ENCODE results near the gene ZNF132. TPM values are rescaled to one million over a fixed set of nuclear protein-coding genes. Genes with fewer than 3 reads are reported as not detected.

Gene ZNF132
- total RNA-seq, 4 donors from 2014 or later: 4.1 to 8.6 (median 6.2) TPM

DNA sequence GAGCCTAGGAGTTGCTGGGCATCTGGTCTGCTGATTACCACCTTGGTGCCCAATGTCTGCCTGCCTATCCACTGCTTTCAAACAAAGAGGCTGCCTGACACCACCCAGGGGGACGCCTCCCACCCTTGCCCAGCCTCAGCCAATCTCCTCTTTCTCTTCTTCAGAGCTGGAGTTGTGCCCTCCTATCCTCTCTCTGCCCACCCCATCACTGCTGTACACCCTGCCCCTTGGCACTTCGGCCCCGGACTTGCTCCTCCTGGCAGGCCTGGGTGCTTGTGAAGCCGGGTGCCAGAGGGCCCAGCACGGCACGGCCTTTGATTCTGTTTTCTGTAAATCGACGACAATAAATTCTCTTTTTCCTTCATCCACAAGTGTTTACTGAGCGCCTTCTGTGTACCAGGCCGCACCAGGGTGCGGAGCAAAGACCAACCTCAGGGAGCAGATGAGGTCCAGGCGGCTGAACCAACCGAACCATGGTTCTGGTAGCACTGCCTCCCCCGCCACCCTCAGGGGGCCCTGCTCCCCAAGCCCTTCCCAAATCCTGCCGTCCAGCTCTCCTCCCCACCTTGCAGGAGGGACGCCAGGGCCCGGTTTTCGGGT is 39.5 kb downstream of the ZNF132 start:
- Histone ChIP-seq H3K4me3 (peak overlapping the region; percentile 18 to 56), H3K27ac (peak overlapping the region in 3 of 4 donors; percentile 55 to 73 (median 60)), H3K27me3 (peaks cover 33% of the 10 kb centered on the region), H3K36me3 (peaks cover 0 to 1% of the 10 kb centered on the region in 2 donors), H3K9me3 (no peaks in the 10 kb centered on the region), H3K4me1 (peaks cover 0 to 40% (median 11%) of the 10 kb centered on the region in 3 donors)
- WGBS, 2 donors (ENCODE audit: low coverage in 1 of 2): 50 to 57% methylated on average over 4 to 7 of the region's 18 CpGs
- no peak for ATAC-seq
- TF ChIP-seq POLR2AphosphoS5 (IDR thresholded peaks at IDR 0.05) (no peak), POLR2A (IDR thresholded peaks at IDR 0.05) (no peak), EP300 (IDR thresholded peaks at IDR 0.05) (no peak)
- TF ChIP-seq, protein P1, sequence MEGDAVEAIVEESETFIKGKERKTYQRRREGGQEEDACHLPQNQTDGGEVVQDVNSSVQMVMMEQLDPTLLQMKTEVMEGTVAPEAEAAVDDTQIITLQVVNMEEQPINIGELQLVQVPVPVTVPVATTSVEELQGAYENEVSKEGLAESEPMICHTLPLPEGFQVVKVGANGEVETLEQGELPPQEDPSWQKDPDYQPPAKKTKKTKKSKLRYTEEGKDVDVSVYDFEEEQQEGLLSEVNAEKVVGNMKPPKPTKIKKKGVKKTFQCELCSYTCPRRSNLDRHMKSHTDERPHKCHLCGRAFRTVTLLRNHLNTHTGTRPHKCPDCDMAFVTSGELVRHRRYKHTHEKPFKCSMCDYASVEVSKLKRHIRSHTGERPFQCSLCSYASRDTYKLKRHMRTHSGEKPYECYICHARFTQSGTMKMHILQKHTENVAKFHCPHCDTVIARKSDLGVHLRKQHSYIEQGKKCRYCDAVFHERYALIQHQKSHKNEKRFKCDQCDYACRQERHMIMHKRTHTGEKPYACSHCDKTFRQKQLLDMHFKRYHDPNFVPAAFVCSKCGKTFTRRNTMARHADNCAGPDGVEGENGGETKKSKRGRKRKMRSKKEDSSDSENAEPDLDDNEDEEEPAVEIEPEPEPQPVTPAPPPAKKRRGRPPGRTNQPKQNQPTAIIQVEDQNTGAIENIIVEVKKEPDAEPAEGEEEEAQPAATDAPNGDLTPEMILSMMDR (IDR thresholded peaks at IDR 0.05): no peak

DNA sequence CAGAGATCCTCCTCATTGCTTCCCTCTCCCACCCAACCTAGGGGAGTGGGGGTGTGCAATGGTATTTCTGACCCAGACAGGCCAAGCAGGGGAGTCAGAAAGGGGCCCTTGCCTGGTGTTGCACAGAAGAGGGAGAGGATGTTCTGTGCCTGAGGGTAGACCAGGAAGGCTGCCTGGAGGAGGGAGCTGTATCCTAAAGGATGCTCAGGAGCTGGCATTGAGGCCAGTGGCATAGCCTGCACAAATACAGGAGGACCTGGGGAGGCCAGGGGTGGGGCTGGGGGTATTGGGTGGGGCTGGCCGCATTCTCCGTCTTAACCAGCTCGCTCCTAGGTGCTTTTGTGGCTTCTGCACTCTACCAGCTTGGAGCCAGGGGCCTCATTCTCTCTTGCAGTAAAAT is 40.0 kb downstream of the ZNF132 start:
- no peak for ATAC-seq
- Histone ChIP-seq H3K4me1 (peaks cover 0 to 40% (median 11%) of the 10 kb centered on the region in 3 donors), H3K36me3 (peaks cover 0 to 6% of the 10 kb centered on the region in 2 donors), H3K27me3 (peaks cover 38% of the 10 kb centered on the region), H3K27ac (no peak overlapping the region), H3K9me3 (no peaks in the 10 kb centered on the region), H3K4me3 (peak overlapping the region in 1 of 2 donors; percentile 56)
- no peak for TF ChIP-seq POLR2AphosphoS5 (IDR thresholded peaks at IDR 0.05)
- no peak for TF ChIP-seq EP300 (IDR thresholded peaks at IDR 0.05)
- TF ChIP-seq, protein P1 (IDR thresholded peaks at IDR 0.05): no peak
- no peak for TF ChIP-seq POLR2A (IDR thresholded peaks at IDR 0.05)
- no CpG with 5 or more reads among the region's 3 CpGs for WGBS, 2 donors (ENCODE audit: low coverage in 1 of 2)

DNA sequence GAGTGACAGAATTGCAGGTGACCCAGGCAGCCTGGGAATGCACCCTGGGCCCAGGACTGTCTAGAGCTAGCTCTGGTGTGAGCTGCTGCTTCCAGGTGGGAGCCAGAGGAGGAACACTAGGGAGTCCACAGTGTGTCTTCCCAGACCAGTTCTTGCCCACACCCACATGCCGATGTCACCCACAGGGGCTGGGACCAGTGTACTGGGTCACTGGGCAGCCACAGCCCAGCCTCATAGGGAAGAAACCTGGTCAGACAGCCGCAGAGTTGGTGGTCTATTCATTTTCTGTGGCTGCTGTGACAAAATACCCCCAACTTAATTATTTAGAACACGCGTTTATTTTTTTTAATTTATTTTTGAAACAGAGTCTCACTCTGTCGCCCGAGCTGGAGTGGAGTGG is 41.4 kb downstream of the ZNF132 start:
- H3K36me3 ChIP-seq: peaks cover 0 to 20% of the 10 kb centered on the region in 2 donors
- no peak overlapping the region for H3K27ac ChIP-seq
- TF ChIP-seq EP300 (IDR thresholded peaks at IDR 0.05) (no peak), POLR2AphosphoS5 (IDR thresholded peaks at IDR 0.05) (no peak), POLR2A (IDR thresholded peaks at IDR 0.05) (no peak)
- TF ChIP-seq, protein P1 (IDR thresholded peaks at IDR 0.05): no peak
- H3K9me3 ChIP-seq: no peaks in the 10 kb centered on the region
- 89 to 94% methylated on average over 6 of the region's 6 CpGs for WGBS, 2 donors (ENCODE audit: low coverage in 1 of 2)
- no peak for ATAC-seq
- H3K4me1 ChIP-seq: peaks cover 0 to 40% (median 11%) of the 10 kb centered on the region in 3 donors
- H3K27me3 ChIP-seq: peaks cover 38% of the 10 kb centered on the region
- no peak overlapping the region for H3K4me3 ChIP-seq

DNA sequence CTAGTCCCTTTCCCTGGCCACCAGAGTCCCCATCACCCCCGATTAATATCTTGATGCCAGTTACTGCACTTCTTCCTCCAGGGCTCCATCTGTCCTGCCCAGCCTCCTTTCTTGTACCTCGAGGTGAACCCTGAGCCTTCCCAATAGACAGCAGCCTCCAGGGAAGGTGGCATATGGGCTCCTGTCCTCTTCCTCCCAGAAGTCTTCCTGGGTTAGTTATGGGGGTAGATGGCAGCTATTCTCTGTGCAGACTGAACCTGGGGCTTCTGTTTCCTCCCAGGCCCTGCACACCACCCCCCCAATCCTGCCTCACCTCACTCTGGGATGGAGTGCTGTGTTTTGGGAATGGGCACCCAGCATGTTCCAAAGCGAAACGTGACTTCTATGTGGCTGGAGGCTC is 41.9 kb downstream of the ZNF132 start:
- 60 to 79% methylated on average over 1 to 2 of the region's 4 CpGs for WGBS, 2 donors (ENCODE audit: low coverage in 1 of 2)

DNA sequence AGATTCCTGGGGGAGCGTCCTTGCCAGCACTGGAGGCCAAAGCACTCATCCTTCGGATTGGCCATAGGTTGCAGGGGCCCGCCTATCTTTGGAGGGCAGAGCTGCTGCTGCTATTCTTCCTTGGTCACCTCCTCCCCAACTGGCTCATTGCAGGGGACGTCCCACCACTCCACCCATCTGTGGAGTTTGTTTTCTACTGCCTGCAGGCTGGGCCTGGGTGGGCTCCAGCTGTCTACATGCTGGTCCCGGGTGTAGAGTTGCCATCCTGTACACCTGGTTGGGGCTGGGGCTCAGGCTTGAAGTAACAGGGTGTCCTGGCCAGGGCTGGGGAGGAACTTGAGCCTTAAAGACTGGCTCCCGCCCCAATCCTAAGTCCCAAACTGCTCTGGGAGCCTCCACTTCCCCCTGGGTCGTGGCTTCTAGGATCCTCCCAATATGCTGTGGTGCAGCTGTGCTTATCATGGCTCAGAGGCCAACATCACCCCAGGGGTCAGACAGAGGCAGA is 42.4 kb downstream of the ZNF132 start:
- H3K27me3 ChIP-seq: peaks cover 38% of the 10 kb centered on the region
- TF ChIP-seq EP300 (IDR thresholded peaks at IDR 0.05): no peak
- no peak for TF ChIP-seq POLR2AphosphoS5 (IDR thresholded peaks at IDR 0.05)
- TF ChIP-seq, protein P1 (IDR thresholded peaks at IDR 0.05): no peak
- TF ChIP-seq POLR2A (IDR thresholded peaks at IDR 0.05): no peak
- no peak overlapping the region for H3K4me3 ChIP-seq
- WGBS, 2 donors (ENCODE audit: low coverage in 1 of 2): 60% methylated on average over 2 of the region's 7 CpGs; no CpG with 5 or more reads in 1 of the 2 donors
- H3K27ac ChIP-seq: no peak overlapping the region
- ATAC-seq: no peak
- H3K4me1 ChIP-seq: peaks cover 0 to 40% (median 11%) of the 10 kb centered on the region in 3 donors
- peaks cover 0 to 29% of the 10 kb centered on the region in 2 donors for H3K36me3 ChIP-seq
- H3K9me3 ChIP-seq: no peaks in the 10 kb centered on the region

More for the DNA sequence above, 41.9 kb downstream of the ZNF132 start:
- no peak for ATAC-seq
- no peak overlapping the region for H3K4me3 ChIP-seq
- H3K27me3 ChIP-seq: peaks cover 38% of the 10 kb centered on the region
- no peak for TF ChIP-seq POLR2A (IDR thresholded peaks at IDR 0.05)
- peaks cover 0 to 40% (median 11%) of the 10 kb centered on the region in 3 donors for H3K4me1 ChIP-seq
- H3K36me3 ChIP-seq: peaks cover 0 to 24% of the 10 kb centered on the region in 2 donors
- H3K9me3 ChIP-seq: no peaks in the 10 kb centered on the region
- no peak overlapping the region for H3K27ac ChIP-seq

Data from gastroesophageal sphincter (tissue), 4 donors.